Measurements from ENCODE around the gene KLF12. TPM values are rescaled to one million over a fixed set of nuclear protein-coding genes. Genes with fewer than 3 reads are reported as not detected.

KLF12 gene
- total RNA-seq, 4 donors from 2014 or later: 12.3 to 21.9 (median 17.0) TPM

GRCh38 chr13:74090869-74091605 lies 43.2 kb downstream of the KLF12 start:
- no peaks in the 10 kb centered on the region for H3K36me3 ChIP-seq
- no peaks in the 10 kb centered on the region for H3K9me3 ChIP-seq
- no peak overlapping the region for H3K4me3 ChIP-seq
- no peak overlapping the region for H3K27ac ChIP-seq
- H3K27me3 ChIP-seq: no peaks in the 10 kb centered on the region
- WGBS, 2 donors (ENCODE audit: low coverage in 1 of 2): 78 to 86% methylated on average over 4 of the region's 4 CpGs
- TF ChIP-seq CTCF (IDR thresholded peaks at IDR 0.05): no peak
- no peak for TF ChIP-seq EP300 (IDR thresholded peaks at IDR 0.05)
- no peak for TF ChIP-seq POLR2A (IDR thresholded peaks at IDR 0.05)
- no peak for TF ChIP-seq POLR2AphosphoS5 (IDR thresholded peaks at IDR 0.05)
- peaks cover 0 to 16% (median 0%) of the 10 kb centered on the region in 3 donors for H3K4me1 ChIP-seq
- no peak for ATAC-seq

DNA sequence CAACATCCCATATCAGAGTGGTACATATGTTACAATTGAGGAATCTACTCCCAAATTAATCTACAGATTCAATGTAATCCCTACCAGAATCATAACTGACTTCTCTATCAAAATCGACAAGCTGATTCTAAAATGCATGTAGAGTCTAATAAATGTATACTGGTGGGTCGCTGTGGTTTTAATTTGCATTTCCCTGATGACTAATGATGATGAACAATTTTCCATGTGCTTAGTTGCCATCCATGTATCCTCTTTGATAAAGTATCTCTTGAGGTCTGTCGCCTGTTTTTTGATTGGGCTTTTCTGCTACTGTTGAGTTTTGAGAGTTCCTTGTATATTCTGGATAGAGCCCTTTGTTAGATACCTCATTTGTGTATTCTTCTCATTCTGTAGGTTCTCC lies 43.8 kb downstream of the KLF12 start:
- Histone ChIP-seq H3K27me3 (no peaks in the 10 kb centered on the region), H3K36me3 (no peaks in the 10 kb centered on the region), H3K4me3 (no peak overlapping the region), H3K9me3 (no peaks in the 10 kb centered on the region), H3K4me1 (peaks cover 0 to 16% (median 0%) of the 10 kb centered on the region in 3 donors), H3K27ac (no peak overlapping the region)
- ATAC-seq: no peak
- WGBS, 2 donors (ENCODE audit: low coverage in 1 of 2): 75 to 100% methylated on average over 3 of the region's 3 CpGs
- TF ChIP-seq EP300 (IDR thresholded peaks at IDR 0.05) (no peak), POLR2A (IDR thresholded peaks at IDR 0.05) (no peak), CTCF (IDR thresholded peaks at IDR 0.05) (no peak), POLR2AphosphoS5 (IDR thresholded peaks at IDR 0.05) (no peak)

DNA sequence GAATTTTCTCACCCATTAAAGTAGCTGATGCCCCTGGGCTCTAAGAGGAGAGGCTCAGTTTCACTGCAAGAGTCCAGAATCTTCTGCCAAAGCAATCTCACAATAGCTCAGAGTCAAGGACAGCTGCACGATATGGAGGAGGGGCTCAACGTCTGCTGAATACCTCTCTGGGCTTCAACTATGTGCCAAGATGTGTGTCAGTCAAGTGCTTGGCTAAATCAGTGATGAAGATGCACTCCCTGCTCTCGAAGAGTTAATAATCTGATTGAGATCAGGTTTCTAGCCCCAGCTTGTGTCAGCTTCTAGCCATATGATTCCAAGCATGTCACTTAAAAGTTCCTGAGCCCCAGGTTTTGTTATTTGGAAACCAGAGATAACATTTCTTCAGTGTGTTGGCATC lies 46.8 kb downstream of the KLF12 start:
- Histone ChIP-seq H3K27ac (no peak overlapping the region), H3K4me3 (no peak overlapping the region), H3K27me3 (no peaks in the 10 kb centered on the region), H3K4me1 (peaks cover 0 to 26% (median 0%) of the 10 kb centered on the region in 3 donors), H3K36me3 (no peaks in the 10 kb centered on the region), H3K9me3 (no peaks in the 10 kb centered on the region)
- ATAC-seq: no peak
- no peak for TF ChIP-seq CTCF (IDR thresholded peaks at IDR 0.05)
- WGBS, 2 donors (ENCODE audit: low coverage in 1 of 2): 86 to 100% methylated on average over 1 of the region's 3 CpGs
